Measurements from ENCODE around the gene ZNF516.

ZNF516 gene

GRCh38 chr18:76514573-76514972 lies 19.5 kb upstream of the ZNF516 start:
- peak overlapping the region; percentile 24 for H3K27ac ChIP-seq (replicated peaks)
- peak in 1 of 2 experiments; percentile 58 for DNase-seq (ENCODE audit: low read depth in 1 of 2, low spot score in 1 of 2)
- TF ChIP-seq GABPA (IDR thresholded peaks at IDR 0.05; ENCODE audit: low read depth) = no peak
- TF ChIP-seq SPI1 (IDR thresholded peaks at IDR 0.05; ENCODE audit: borderline replicate concordance, low read depth) = no peak
- TF ChIP-seq POLR2AphosphoS5 (IDR thresholded peaks at IDR 0.05; ENCODE audit: low read depth) = no peak
- no peak for TF ChIP-seq REST (IDR thresholded peaks at IDR 0.05; ENCODE audit: insufficient replicate concordance, low read depth)
- no peak for TF ChIP-seq CTCF (IDR thresholded peaks at IDR 0.05; ENCODE audit: insufficient read depth, low read length)
- H3K27me3 ChIP-seq (ENCODE audit: insufficient read depth, poor library complexity, severe bottlenecking) = no peaks in the 10 kb centered on the region
- no peak overlapping the region for H3K4me3 ChIP-seq (replicated peaks; ENCODE audit: insufficient read depth, low read length)

- peak in 1 of 2 experiments; percentile 85 for DNase-seq (ENCODE audit: low read depth in 1 of 2, low spot score in 1 of 2)
- TF ChIP-seq POLR2AphosphoS5 (IDR thresholded peaks at IDR 0.05; ENCODE audit: low read depth) (peak; percentile 64), REST (IDR thresholded peaks at IDR 0.05; ENCODE audit: insufficient replicate concordance, low read depth) (no peak), GABPA (IDR thresholded peaks at IDR 0.05; ENCODE audit: low read depth) (no peak), CTCF (IDR thresholded peaks at IDR 0.05; ENCODE audit: insufficient read depth, low read length) (no peak), SPI1 (IDR thresholded peaks at IDR 0.05; ENCODE audit: borderline replicate concordance, low read depth) (peak; percentile 37; the same call in 1 of the 2 replicates)
- Histone ChIP-seq H3K27me3 (ENCODE audit: insufficient read depth, poor library complexity, severe bottlenecking) (no peaks in the 10 kb centered on the region), H3K4me3 (replicated peaks; ENCODE audit: insufficient read depth, low read length) (no peak overlapping the region), H3K27ac (replicated peaks) (peak overlapping the region; percentile 82)
These were observed 12.9 kb upstream of the ZNF516 start for GRCh38 chr18:76507830-76508385.

DNA sequence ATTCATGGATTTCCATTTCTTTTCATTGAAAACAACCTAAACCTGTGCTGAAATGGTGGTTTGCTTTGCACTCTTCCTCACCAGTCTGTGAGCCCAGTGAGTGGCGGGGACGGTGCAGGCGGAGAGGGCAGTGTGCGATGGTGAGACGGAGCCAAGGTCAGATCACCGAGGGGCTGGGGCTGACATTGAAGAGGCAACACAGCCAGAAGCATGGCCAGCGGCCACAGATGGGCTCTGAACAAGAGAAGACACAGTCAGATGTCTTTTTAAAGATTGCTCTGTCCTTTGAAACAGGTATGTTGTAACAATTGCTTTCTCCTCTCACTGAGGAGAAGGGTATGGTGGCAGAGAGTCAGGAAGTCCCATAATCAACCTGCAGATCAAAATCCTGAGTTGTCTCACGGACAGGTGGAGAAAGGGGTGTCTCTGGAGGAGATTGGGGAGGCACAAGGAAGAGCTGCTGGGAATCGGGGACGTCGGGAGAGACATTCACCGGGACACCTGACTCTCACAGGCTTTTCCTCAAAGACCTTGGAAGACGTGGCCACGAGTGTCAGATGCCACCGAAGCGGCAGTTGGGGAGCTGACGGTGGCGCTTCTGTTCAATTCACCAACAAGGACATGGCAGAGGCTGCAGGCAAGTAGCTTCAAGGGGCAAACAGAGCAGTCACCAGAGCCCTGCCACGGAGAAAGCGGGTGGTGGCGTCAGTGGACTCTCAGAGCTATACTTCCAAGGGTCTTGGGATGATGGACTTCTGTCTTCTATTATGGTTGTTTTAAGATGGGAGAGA lies 12.1 kb upstream of the ZNF516 start:
- H3K27me3 ChIP-seq (ENCODE audit: insufficient read depth, poor library complexity, severe bottlenecking) = no peaks in the 10 kb centered on the region
- no peak overlapping the region for H3K4me3 ChIP-seq (replicated peaks; ENCODE audit: insufficient read depth, low read length)
- no peak for TF ChIP-seq POLR2AphosphoS5 (IDR thresholded peaks at IDR 0.05; ENCODE audit: low read depth)
- TF ChIP-seq REST (IDR thresholded peaks at IDR 0.05; ENCODE audit: insufficient replicate concordance, low read depth) = no peak
- TF ChIP-seq SPI1 (IDR thresholded peaks at IDR 0.05; ENCODE audit: borderline replicate concordance, low read depth) = no peak
- TF ChIP-seq GABPA (IDR thresholded peaks at IDR 0.05; ENCODE audit: low read depth) = no peak
- no peak for TF ChIP-seq CTCF (IDR thresholded peaks at IDR 0.05; ENCODE audit: insufficient read depth, low read length)
- DNase-seq (ENCODE audit: low read depth in 1 of 2, low spot score in 1 of 2) = no peak
- peak overlapping the region; percentile 82 for H3K27ac ChIP-seq (replicated peaks)
